ENCODE measurements around the gene ZFPL1.
A peak's percentile ranks its signal among the peaks of the same experiment; 100 is the strongest.

The ZFPL1 gene

DNA sequence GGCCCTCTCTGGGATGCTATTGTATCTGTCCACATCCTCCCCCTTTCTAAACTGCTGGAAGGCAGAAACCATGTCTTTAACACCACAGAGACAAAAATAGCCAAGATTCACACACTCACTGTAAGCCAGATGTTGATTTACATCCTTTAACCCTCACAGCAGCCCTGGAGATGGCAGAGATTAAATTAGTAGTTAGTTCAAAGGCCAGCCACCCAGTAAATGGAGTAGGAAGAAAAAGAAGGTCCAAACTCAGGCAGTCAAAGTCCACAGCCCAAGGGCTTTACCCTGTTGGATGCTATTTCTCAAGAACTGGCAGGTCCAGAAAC, 35.6 kb downstream of the ZFPL1 start:
- TF ChIP-seq, protein P1, sequence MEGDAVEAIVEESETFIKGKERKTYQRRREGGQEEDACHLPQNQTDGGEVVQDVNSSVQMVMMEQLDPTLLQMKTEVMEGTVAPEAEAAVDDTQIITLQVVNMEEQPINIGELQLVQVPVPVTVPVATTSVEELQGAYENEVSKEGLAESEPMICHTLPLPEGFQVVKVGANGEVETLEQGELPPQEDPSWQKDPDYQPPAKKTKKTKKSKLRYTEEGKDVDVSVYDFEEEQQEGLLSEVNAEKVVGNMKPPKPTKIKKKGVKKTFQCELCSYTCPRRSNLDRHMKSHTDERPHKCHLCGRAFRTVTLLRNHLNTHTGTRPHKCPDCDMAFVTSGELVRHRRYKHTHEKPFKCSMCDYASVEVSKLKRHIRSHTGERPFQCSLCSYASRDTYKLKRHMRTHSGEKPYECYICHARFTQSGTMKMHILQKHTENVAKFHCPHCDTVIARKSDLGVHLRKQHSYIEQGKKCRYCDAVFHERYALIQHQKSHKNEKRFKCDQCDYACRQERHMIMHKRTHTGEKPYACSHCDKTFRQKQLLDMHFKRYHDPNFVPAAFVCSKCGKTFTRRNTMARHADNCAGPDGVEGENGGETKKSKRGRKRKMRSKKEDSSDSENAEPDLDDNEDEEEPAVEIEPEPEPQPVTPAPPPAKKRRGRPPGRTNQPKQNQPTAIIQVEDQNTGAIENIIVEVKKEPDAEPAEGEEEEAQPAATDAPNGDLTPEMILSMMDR (conservative IDR thresholded peaks at IDR 0.05; ENCODE audit: low read length) = no peak

DNA sequence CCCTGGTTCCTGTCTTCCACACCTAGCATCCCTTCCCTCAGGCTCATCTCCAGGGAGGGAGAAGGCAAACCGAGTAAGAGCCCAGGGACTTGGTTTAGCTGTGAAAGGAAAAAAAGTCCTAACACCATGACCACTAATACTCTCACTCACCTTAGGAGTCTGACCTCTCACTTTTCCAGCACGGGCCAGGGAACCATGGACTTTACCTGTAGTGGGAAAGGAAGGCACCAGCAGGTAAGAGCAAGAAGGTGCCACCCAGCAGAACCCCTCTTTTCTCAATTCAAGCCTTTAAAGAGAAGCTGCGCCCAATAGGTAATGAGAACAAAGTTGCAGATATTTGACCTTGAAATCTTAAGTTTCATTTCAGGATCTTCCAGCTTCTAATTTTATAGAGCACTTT, 36.8 kb downstream of the ZFPL1 start:
- no peak for DNase-seq (ENCODE audit: low read depth)
- H3K4me3 ChIP-seq (ENCODE audit: low read length) = peak overlapping the region; percentile 98
- TF ChIP-seq, protein P1 (conservative IDR thresholded peaks at IDR 0.05; ENCODE audit: low read length) = no peak

More for the DNA sequence above, 35.6 kb downstream of the ZFPL1 start:
- H3K4me3 ChIP-seq (ENCODE audit: low read length) = no peak overlapping the region
- DNase-seq (ENCODE audit: low read depth) = no peak

DNA sequence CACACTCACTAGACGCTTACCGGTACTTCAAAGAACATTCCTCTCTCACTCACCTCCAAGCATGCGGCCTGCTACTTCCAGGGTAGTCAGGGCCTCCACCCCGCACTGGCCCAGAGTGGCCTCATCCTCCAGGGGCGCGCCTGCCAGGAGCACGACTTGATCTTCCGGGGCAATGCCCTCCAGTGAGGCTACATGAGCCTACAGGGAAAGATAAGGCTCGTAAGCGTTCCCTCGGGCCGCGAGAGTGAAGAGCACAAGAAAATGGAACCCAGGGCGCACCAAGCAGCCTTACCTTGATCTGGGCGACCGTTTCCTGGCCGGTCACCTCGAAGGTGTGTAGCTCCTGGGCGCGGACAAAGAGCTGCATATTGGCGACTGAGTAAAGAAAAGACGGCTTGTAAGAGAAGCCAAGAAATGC, 37.4 kb downstream of the ZFPL1 start:
- DNase-seq (ENCODE audit: low read depth) = no peak
- TF ChIP-seq, protein P1 (conservative IDR thresholded peaks at IDR 0.05; ENCODE audit: low read length) = no peak
- peak overlapping the region; percentile 98 for H3K4me3 ChIP-seq (ENCODE audit: low read length)

DNA sequence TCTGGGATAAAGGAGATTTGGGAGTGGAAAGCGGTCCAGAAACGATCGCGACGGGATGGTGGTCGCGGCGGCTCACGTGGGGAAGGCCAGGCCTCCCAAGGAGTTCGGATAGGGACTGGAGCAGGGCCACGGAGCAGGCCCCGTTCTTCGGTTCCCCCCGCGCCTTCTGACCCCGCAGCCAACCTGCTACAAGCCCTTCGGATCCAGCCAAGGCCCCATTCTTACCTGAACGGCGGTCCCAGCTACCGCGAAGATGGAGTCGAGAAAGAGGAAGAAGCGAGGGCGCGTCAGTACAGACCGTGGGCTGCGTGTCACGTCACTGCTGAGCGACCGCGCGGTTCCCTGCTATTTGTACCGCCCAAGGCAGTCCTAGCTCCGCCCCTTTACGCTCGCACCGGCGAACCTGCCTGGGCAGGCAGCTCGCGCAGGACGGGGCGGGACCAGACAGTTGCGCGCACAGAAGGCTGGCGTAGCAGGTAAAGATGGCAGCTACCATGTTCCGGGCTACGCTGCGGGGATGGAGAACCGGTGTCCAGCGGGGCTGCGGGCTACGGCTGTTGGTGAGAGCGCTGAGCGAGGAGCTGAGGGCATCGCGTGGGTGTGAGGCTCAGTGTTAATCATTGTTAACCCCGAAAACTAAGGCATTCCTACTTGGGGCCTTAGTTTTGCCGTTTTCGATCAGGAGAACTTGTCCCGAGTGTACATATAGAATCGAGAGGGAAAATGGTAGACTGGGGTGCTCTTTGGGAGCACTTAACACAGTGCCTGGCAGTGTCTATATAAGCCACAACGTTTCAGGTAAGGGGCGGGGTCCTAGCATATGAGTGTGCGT, 38.1 kb downstream of the ZFPL1 start, which contains the start of the genes FAU and MRPL49:
TSS of gene FAU (minus strand) at position 270 of the 832 bp plus-strand sequence. CDS start 321 bp downstream, outside the sequence.
TSS of gene MRPL49 (plus strand) at position 457 of the 832 bp plus-strand sequence. CDS start at position 483, 26 bp downstream.
- H3K4me3 ChIP-seq (ENCODE audit: low read length) = peak within 1 kb of the TSS; percentile 98
- DNase-seq (ENCODE audit: low read depth) = peak; percentile 92
- TF ChIP-seq, protein P1 (conservative IDR thresholded peaks at IDR 0.05; ENCODE audit: low read length) = no peak

DNA sequence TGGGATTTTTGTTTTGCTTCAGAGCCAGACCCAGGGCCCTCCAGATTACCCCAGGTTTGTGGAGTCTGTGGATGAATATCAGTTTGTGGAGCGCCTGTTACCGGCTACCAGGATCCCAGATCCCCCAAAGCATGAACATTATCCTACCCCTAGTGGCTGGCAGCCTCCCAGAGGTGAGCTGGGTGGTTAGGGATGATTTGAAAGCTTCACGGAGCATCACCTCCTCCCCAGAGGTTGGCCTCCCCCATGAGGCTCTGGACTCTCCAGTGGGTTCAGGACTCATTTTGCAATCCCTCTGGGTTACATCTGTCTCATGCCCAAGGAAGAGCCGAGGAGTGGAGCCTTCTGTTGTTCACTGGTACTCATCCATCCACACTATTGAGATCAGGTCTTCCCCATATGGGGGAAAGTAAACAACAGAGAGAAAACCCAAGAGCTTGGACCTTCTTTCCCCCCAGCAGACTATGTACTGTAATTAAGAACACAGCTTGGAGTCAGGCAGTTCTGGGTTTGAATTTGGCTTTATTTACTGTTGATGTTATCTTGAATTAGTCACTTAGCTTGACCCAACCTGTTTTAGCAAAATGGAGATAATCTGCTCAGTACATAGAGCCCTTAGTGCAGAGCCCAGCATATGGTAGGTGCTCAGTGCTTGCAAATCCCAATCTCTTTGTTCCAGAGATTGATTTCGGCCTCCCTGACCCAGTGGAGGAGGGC, 40.6 kb downstream of the ZFPL1 start:
- TF ChIP-seq, protein P1 (conservative IDR thresholded peaks at IDR 0.05; ENCODE audit: low read length) = no peak
- no peak overlapping the region for H3K4me3 ChIP-seq (ENCODE audit: low read length)
- DNase-seq (ENCODE audit: low read depth) = no peak

DNA sequence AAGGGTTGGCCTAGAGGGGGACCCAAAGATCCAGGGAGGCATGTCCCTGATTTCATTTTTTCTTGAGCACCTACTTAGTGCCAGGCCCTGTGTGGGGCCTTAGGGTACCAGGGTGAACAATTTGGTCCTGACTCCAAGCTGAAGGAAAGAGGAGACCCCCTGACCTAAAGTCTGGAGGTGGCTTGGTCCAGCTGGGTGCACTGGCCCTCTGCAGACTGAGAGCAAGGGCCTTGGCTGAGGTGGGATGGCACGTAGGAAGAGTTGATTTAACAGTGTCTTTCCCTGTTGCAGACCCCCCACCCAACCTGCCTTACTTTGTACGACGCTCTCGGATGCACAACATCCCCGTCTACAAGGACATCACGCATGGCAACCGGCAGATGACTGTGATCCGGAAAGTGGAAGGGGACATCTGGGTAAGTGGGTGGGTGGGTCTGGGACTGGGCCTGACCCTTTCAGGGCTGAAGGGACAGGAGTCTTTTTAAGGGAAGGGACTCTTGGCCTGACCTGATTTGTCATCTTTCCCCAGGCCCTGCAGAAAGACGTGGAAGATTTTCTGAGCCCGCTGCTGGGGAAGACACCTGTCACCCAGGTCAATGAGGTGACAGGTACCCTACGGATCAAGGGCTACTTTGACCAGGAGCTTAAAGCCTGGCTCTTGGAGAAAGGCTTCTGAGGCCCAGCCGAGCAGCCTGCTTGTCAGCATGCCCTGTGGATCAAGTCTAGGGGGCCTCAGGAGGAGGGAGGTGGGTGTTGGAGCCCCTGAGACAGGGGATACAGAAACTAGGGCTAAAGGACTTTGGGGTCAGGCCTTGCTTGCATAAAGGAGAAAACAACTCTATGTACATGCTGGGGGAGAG, 41.4 kb downstream of the ZFPL1 start:
- DNase-seq (ENCODE audit: low read depth) = no peak
- H3K4me3 ChIP-seq (ENCODE audit: low read length) = no peak overlapping the region
- TF ChIP-seq, protein P1 (conservative IDR thresholded peaks at IDR 0.05; ENCODE audit: low read length) = no peak

All from AG10803 (cell line).